ENCODE measurements around the gene AMPD3. TPM values are rescaled to one million over a fixed set of nuclear protein-coding genes. Genes with fewer than 3 reads are reported as not detected.

The AMPD3 gene
- total RNA-seq, 1 donor from 2014 or later: 6.8 TPM

DNA sequence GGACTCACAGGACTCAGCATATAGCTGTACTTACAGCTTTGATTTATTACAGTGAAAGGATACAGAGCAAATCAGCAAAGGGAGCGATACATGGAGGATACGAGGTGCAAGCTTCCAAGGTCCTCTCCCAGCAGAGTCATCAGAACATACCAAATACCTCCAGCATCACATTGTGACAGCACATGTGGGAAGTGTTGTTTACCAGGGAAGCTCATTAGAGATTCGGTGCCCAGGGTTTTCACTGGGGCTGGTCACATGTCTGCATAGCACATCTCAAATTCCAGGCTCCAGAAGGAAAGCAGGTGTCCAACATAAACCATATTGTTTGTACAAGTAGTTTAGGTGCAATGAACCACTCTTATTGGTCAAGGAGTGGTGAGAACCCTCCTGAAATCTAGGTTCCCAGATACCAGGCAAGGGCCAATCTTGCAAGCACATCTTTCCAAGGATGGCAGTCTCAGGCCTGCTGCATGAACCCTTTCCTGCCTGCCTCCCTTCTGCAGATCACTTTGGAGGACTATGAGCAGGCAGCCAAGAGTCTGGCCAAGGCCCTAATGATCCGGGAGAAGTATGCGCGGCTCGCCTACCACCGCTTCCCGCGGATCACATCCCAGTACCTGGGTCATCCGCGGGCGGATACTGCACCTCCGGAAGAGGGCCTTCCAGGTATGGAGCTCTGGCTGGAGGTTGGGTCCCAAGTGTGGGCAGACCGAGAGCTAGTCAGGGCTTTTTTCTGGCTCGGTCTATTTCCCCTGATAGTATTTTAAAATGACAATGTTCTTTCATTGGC lies 26.7 kb downstream of the AMPD3 start:
- DNase-seq (ENCODE audit: low spot score in 2 of 2, unreplicated experiment in 2 of 2): no peak
- Mint-ChIP-seq H3K27ac (no peak overlapping the region), H3K4me3 (no peak overlapping the region), H3K4me1 (no peaks in the 10 kb centered on the region), H3K27me3 (ENCODE audit: low read depth) (no peaks in the 10 kb centered on the region), H3K9me3 (no peaks in the 10 kb centered on the region), H3K36me3 (no peaks in the 10 kb centered on the region)
- no peak for TF ChIP-seq CTCF (IDR thresholded peaks at IDR 0.05; ENCODE audit: unreplicated experiment)

DNA sequence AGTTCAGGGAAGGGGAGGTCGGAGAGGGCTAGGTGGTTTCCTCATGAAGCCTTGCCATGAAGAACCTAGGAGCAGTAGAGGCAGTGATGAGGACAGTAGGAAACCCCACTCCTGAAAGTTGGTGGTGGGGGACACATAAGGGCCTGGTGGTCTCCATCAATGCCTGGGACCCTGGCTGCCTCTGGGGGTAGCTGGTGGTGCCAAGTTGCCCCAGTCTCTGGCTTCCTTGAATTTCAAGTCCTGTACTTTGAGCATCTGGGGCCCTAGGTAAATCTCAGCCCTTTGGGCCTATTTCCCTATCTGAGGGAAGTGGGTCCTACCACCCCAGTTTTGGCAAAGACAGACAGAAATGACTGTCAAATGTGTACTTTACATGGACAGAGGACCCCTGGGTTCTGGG lies 28.1 kb downstream of the AMPD3 start:
- no peaks in the 10 kb centered on the region for H3K36me3 Mint-ChIP-seq
- H3K27ac Mint-ChIP-seq: no peak overlapping the region
- no peaks in the 10 kb centered on the region for H3K27me3 Mint-ChIP-seq (ENCODE audit: low read depth)
- no peak for TF ChIP-seq CTCF (IDR thresholded peaks at IDR 0.05; ENCODE audit: unreplicated experiment)
- no peak for DNase-seq (ENCODE audit: low spot score in 2 of 2, unreplicated experiment in 2 of 2)
- H3K9me3 Mint-ChIP-seq: no peaks in the 10 kb centered on the region
- H3K4me3 Mint-ChIP-seq: no peak overlapping the region
- no peaks in the 10 kb centered on the region for H3K4me1 Mint-ChIP-seq

GRCh38 chr11:10483584-10483983 lies 28.5 kb downstream of the AMPD3 start:
- no peak overlapping the region for H3K27ac Mint-ChIP-seq
- H3K4me3 Mint-ChIP-seq: no peak overlapping the region
- no peaks in the 10 kb centered on the region for H3K27me3 Mint-ChIP-seq (ENCODE audit: low read depth)
- TF ChIP-seq CTCF (IDR thresholded peaks at IDR 0.05; ENCODE audit: unreplicated experiment): no peak
- H3K9me3 Mint-ChIP-seq: no peaks in the 10 kb centered on the region
- H3K36me3 Mint-ChIP-seq: no peaks in the 10 kb centered on the region
- no peak for DNase-seq (ENCODE audit: low spot score in 2 of 2, unreplicated experiment in 2 of 2)
- H3K4me1 Mint-ChIP-seq: no peaks in the 10 kb centered on the region

DNA sequence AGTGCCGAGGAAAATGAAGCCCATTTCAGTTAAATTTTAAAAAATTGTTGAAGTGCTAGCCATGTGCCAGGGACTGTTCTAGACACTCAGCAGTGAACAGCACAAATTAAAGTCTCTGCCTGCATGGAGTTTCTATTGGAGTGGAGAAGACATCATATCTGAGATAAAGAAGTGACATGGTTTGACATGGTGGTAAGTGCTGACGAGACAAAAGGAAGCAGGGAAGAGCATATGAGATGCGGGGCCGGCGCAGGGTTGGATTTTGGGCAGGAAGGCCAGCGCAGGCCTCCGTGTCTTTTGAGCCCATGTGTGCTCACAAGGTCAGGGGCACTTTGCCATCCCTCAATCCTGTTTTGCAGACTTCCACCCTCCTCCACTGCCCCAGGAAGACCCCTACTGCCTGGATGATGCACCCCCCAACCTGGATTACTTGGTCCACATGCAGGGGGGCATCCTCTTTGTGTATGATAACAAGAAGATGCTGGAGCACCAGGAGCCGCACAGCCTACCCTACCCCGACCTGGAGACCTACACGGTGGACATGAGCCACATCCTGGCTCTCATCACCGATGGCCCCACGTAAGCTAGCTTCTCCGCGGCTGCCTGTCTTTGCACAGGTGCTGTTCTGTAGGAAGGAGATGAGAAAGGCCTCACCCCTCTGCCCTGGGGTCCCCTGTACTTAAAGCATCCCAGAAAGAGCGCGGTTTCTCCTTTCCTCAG lies 29.6 kb downstream of the AMPD3 start:
- no peak for DNase-seq (ENCODE audit: low spot score in 2 of 2, unreplicated experiment in 2 of 2)
- Mint-ChIP-seq H3K4me3 (no peak overlapping the region), H3K27me3 (ENCODE audit: low read depth) (no peaks in the 10 kb centered on the region), H3K36me3 (no peaks in the 10 kb centered on the region), H3K27ac (no peak overlapping the region), H3K9me3 (no peaks in the 10 kb centered on the region), H3K4me1 (no peaks in the 10 kb centered on the region)
- TF ChIP-seq CTCF (IDR thresholded peaks at IDR 0.05; ENCODE audit: unreplicated experiment): no peak

GRCh38 chr11:10485646-10486045 lies 30.6 kb downstream of the AMPD3 start:
- no peaks in the 10 kb centered on the region for H3K27me3 Mint-ChIP-seq (ENCODE audit: low read depth)
- no peak overlapping the region for H3K4me3 Mint-ChIP-seq
- TF ChIP-seq CTCF (IDR thresholded peaks at IDR 0.05; ENCODE audit: unreplicated experiment): no peak
- no peak for DNase-seq (ENCODE audit: low spot score in 2 of 2, unreplicated experiment in 2 of 2)
- no peaks in the 10 kb centered on the region for H3K4me1 Mint-ChIP-seq
- H3K27ac Mint-ChIP-seq: no peak overlapping the region
- H3K9me3 Mint-ChIP-seq: no peaks in the 10 kb centered on the region
- H3K36me3 Mint-ChIP-seq: no peaks in the 10 kb centered on the region

Data from mesothelial cell of epicardium (in vitro differentiated cells).